Stimulated activated naive CD8-positive, alpha-beta T cell treated with anti-CD3 and anti-CD28 coated beads, Interleukin-15, amount 100 ng/mL, for 72 hours (primary cell): ENCODE data around the gene CCDC185.
"Not testable (repeated sequence)": the region's sequence is repeated elsewhere in the genome, so short reads cannot be mapped to it uniquely, and the experiment has no call there.

Experiments used
- ATAC-seq: fragments of 150-1000 bp; cut with Tn5 transposase; 2 replicates; pipeline ENCODE4 v1.10.0; 2021; ENCODE audit warnings: mild to moderate bottlenecking, moderate library complexity
- DNase-seq, 2 donors: peaks; one replicate each; pipeline ENCODE4 v3.0.0; 2021 to 2022
- H3K27ac Mint-ChIP-seq, 2 donors: one replicate each; pipeline ENCODE4 v1.8.0; 2022; ENCODE audit warnings: mild to moderate bottlenecking in 2 of 2, mixed read lengths in 2 of 2, moderate library complexity in 2 of 2
- H3K27me3 Mint-ChIP-seq: one replicate; pipeline ENCODE4 v1.8.0; 2022; ENCODE audit warnings: mixed read lengths
- H3K4me1 Mint-ChIP-seq: one replicate; pipeline ENCODE4 v1.8.0; 2022; ENCODE audit warnings: mild to moderate bottlenecking, mixed read lengths
- H3K4me3 Mint-ChIP-seq, 2 donors: one replicate each; pipeline ENCODE4 v1.8.0; 2022; ENCODE audit warnings: mild to moderate bottlenecking in 2 of 2, mixed read lengths in 2 of 2, moderate library complexity in 1 of 2
- H3K9me3 Mint-ChIP-seq, 2 donors: one replicate each; pipeline ENCODE4 v1.8.0; 2022; ENCODE audit warnings: mixed read lengths in 2 of 2

CCDC185 gene

DNA sequence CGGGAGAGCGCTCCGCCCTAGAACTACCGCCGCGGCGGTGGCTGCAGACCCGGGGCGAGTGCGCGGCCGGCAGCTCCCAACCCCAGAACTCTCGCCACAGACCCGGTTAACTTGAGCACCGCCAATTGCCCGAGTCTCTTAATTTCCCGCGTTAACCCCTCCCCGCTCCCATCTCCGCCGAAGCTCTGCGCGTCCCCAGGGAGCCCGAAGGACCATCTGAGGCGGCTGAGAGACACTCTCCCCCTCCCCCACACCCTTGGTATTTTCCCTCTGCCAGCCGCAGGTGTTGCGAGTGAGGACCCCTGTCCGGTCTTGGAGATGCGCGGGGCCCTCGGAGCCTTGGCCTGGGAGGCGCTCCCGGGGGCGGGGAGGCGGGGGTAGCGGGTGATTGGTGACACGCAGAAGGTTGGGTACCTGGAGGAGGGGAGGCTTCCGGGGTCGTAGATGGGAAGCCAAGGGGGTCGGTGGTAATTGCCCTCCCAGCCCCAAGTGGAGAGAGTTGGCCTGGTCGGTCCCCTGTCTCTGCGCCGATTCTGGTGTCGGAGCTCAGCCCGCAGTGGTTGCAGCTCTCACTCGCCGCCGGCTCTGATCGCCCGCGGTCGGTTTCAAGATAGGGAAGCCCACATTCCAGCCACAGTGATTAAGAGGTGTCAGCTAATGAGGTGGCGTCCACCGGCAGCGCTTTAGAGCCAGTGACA, 28.4 kb upstream of the CCDC185 start:
- peak; percentile 33 for ATAC-seq
- peak overlapping the region; percentile 76 to 85 for H3K4me3 Mint-ChIP-seq
- H3K27me3 Mint-ChIP-seq, result peaks cover 38% of the 10 kb centered on the region
- H3K9me3 Mint-ChIP-seq, result no peaks in the 10 kb centered on the region
- H3K4me1 Mint-ChIP-seq, result peaks cover 26% of the 10 kb centered on the region
- peak overlapping the region in 1 of 2 donors; percentile 59 for H3K27ac Mint-ChIP-seq
- peak; percentile 13 to 33 for DNase-seq

DNA sequence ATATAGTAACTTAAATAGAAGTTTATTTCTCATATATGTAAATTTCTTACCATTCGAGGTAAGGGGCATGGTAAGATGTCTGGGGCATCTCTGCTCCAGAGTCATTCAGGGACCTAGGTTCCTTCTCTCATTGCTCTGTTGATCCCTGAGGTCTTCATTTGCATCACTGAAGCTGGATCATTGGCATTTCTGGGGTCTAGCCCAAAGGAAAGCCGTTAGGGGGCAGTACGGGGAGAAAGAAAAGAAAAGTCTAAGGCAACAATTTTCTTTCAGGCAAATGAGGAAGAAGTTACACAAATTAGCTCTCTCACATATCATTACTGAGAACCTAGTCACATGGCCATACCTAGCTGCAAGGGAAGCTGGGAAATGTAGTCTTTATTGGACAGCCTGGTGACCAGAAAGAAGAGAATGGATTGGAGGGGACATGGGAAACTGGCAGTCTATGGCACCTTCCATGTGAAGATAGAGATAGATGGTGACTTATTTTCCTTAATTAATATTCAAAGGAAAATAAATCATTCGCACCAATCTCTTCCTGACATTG, 19.1 kb upstream of the CCDC185 start:
- Mint-ChIP-seq H3K27me3 (peaks cover 8% of the 10 kb centered on the region), H3K4me3 (no peak overlapping the region), H3K4me1 (no peaks in the 10 kb centered on the region), H3K9me3 (peaks cover 13 to 15% of the 10 kb centered on the region in 2 donors), H3K27ac (no peak overlapping the region)
- DNase-seq (no peak), ATAC-seq (no peak)

DNA sequence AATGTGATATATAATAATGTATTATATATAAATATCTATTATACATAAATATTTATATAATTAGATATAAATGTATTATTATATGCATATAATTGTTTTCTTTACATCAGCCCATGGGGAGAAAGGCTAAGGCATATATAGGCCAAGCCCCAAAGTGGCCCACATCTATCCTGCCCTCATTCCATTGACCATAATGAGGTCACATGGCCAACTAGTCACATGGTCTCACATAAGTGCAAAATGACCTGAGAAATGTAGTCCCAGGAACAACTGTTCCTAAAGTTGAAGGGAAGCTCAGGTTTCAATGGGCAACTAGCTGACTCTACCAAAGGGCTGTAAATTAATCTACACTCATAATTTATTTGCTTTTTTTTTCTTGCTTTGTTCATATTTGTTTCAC, 14.5 kb upstream of the CCDC185 start:
- peaks cover 8% of the 10 kb centered on the region for H3K27me3 Mint-ChIP-seq
- DNase-seq, result no peak
- no peaks in the 10 kb centered on the region for H3K4me1 Mint-ChIP-seq
- H3K4me3 Mint-ChIP-seq, result no peak overlapping the region
- no peak for ATAC-seq
- peaks cover 13% of the 10 kb centered on the region in 2 donors for H3K9me3 Mint-ChIP-seq
- no peak overlapping the region for H3K27ac Mint-ChIP-seq

DNA sequence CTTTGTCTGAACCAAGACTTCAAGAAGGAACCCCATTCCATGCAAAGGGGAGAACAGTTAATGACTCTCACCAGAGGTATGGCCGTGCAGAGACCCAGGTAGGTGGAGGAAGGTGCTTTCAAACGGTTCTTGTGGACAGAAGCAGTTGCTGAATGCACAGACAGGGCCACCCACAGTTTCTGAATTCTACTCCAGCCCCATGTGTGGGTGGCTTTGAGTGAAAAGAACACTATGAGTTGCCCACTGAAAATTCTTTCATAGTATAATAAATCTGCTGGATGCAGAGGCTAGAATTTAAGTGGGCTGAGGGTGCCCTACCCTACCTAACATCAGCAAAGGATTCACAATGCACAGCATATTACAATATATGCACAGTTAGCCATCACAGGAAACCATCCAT, 7.2 kb upstream of the CCDC185 start:
- H3K4me1 Mint-ChIP-seq, result no peaks in the 10 kb centered on the region
- DNase-seq, result no peak
- H3K27me3 Mint-ChIP-seq, result peaks cover 14% of the 10 kb centered on the region
- H3K4me3 Mint-ChIP-seq, result no peak overlapping the region
- H3K27ac Mint-ChIP-seq, result no peak overlapping the region
- no peak for ATAC-seq
- no peaks in the 10 kb centered on the region for H3K9me3 Mint-ChIP-seq

DNA sequence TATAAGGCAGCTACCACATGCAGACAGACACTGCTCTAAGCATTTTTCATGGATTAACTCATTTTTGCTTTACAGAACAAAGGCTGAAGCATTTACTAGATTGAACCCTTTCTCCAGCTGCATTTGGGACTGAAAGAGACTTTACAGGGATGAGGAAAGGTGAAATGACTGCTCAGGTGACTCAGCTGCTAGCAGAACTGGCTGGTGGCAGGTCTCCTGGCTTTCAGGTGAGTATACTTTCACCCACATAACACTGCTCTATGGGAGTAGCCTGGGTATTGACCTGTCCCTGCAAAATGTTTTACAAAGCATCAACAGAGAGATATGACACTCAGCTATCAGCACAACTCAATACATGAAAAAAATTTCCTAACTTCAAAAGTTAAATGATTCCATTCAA, 2.6 kb upstream of the CCDC185 start:
- Mint-ChIP-seq H3K27me3 (peaks cover 47% of the 10 kb centered on the region), H3K9me3 (no peaks in the 10 kb centered on the region), H3K4me1 (no peaks in the 10 kb centered on the region), H3K27ac (no peak overlapping the region), H3K4me3 (no peak overlapping the region)
- DNase-seq (no peak), ATAC-seq (no peak)

DNA sequence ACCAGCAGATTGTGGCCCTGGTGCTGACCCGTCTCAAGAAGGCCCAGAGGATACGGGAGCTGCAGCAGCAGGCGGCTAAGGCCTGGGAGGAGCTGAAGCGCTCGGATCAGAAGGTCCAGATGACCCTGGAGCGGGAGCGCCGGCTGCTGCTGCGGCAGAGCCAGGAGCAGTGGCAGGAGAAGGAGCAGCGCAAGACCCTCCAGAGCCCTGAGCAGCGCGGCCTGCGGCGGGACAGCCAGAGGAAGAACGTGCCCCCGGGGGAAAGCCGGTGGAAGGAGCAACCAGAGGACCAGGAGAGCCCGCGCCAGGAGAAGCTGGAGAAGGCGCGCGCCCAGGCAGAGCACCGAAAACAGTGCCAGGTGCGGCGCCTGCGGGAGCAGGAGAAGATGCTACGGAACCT, 1.0 kb downstream of the CCDC185 start:
- no peak for DNase-seq
- ATAC-seq, result no peak
- H3K9me3 Mint-ChIP-seq, result no peaks in the 10 kb centered on the region
- H3K4me1 Mint-ChIP-seq, result no peaks in the 10 kb centered on the region
- H3K4me3 Mint-ChIP-seq, result no peak overlapping the region
- H3K27me3 Mint-ChIP-seq, result peaks cover 45% of the 10 kb centered on the region
- H3K27ac Mint-ChIP-seq, result no peak overlapping the region

DNA sequence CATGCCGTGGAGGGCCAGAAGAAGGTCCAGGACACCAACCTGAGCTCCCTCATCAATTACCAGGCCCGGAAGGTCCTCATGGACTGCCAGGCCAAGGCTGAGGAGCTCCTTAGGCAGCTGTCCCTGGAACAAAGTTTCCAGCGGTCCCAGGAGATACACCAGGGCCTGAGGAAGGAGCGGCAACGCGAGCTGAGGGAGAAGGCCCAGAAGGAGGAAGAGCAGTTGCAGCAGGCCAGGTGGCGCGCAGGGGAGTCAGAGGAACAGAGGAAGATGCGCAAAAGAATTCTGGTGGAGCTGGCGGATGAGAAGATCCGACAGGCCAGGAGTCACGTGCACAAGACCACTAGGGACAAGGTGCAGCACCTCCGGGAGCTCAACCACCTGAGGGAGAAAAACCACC, 1.5 kb downstream of the CCDC185 start:
- no peak overlapping the region for H3K4me3 Mint-ChIP-seq
- H3K4me1 Mint-ChIP-seq, result no peaks in the 10 kb centered on the region
- H3K27ac Mint-ChIP-seq, result no peak overlapping the region
- H3K27me3 Mint-ChIP-seq, result peaks cover 41% of the 10 kb centered on the region
- DNase-seq (no peak), ATAC-seq (no peak)
- H3K9me3 Mint-ChIP-seq, result no peaks in the 10 kb centered on the region

DNA sequence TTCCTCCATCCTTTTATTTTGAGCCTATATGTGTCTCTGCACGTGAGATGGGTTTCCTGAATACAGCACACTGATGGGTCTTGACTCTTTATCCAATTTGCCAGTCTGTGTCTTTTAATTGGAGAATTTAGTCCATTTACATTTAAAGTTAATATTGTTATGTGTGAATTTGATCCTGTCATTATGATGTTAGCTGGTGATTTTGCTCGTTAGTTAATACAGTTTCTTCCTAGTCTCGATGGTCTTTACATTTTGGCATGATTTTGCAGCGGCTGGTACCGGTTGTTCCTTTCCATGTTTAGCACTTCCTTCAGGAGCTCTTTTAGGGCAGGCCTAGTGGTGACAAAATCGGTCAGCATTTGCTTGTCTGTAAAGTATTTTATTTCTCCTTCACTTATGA, 6.2 kb downstream of the CCDC185 start:
- ATAC-seq, H3K4me3 Mint-ChIP-seq, DNase-seq, H3K27me3 Mint-ChIP-seq, H3K27ac Mint-ChIP-seq: not testable (repeated sequence)
- peaks cover 9 to 17% of the 10 kb centered on the region in 2 donors for H3K9me3 Mint-ChIP-seq
- H3K4me1 Mint-ChIP-seq, result peaks cover 15% of the 10 kb centered on the region

DNA sequence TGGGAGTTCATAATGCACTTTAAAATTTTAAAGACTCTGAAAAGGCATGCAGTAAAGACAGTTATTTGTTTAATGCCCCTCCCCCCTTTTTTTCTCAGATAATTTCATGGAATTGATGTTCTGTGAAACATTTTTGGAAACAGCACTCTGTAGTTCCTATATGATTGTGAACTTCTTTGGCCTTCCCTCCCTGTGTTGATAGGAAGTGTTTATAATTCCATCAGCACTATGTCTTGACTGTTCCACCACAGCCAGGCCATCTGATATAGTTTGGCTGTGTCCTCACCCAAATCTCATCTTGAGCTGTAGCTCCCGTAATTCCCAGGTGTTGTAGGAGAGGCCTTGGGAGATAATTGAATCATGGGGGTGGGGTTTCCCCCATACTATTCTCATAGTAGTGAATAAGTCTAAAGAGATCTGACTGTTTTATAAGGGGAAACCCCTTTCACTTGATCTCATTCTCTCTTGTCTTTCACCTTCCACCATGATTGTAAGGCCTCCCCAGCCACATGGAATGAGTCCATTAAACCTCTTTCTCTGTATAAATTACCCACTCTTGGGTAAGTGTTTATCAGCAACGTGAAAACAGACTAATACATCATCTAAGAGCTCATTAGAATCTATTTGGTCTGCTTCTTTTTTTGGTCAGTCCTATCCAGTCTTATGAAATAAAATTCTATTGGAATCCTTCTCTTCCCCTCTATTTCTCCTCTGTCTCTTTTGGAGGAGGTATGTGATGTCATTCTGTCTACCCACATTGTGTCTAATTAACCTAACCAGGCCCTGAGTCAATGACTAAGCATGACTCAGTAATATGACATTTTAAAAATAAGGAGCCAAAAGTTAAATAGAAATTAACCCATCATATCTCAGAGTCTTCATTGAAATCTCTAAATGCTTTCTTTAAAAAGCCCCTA, 8.9 kb downstream of the CCDC185 start:
- peaks cover 14 to 17% of the 10 kb centered on the region in 2 donors for H3K9me3 Mint-ChIP-seq
- H3K27ac Mint-ChIP-seq, result no peak overlapping the region
- peaks cover 23% of the 10 kb centered on the region for H3K4me1 Mint-ChIP-seq
- H3K4me3 Mint-ChIP-seq, result no peak overlapping the region
- no peak for DNase-seq
- no peaks in the 10 kb centered on the region for H3K27me3 Mint-ChIP-seq
- peak; percentile 59 for ATAC-seq

DNA sequence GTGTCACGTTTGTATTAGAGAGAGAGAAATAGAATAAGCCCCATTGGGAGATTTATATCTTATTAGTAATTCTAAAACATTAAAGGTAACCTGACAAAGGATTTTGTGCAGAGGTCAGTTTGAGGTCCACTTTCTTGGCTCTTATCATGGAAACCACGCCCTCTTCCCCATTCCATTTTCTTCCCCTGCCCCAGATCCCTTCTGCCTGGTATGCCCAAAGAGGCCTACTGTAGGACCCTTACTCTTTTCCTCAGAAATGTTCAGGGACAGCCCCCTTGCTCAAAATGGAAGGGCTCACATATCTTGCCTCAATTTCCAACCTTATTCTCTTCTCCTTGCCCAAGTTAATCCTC, 9.6 kb downstream of the CCDC185 start:
- DNase-seq (no peak), ATAC-seq (no peak)
- Mint-ChIP-seq H3K4me3 (no peak overlapping the region), H3K9me3 (peaks cover 14 to 17% of the 10 kb centered on the region in 2 donors), H3K27ac (no peak overlapping the region), H3K4me1 (peaks cover 23% of the 10 kb centered on the region), H3K27me3 (no peaks in the 10 kb centered on the region)

DNA sequence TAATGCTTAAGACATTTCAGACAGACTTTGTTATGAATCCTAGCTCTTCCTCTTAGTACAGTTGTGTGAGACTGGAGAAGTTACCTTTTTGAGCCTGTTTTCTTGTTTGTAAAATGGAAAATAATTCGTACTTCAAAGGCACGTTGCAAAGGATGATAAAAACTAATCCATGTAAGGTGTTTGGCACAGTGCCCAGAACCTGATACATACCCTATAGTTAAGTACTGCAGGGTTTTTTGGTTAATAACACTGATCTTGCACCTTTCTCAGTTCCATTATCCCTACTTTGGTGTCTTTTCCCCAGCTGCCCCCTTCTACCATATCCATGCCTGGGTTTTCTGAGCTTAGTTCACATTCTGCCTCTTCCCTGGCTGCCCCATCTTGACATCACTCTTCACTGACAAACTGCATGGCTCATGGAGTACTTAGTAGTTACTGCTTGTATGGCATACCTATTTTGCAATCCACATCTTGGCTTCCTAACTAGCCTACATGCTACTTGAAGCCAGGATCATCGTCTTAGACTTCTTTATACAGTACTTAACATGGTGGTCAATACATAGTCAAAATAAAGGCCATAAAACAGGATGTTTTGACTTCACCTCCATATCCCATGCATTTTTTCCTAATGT, 10.1 kb downstream of the CCDC185 start:
- Mint-ChIP-seq H3K9me3 (peaks cover 14 to 17% of the 10 kb centered on the region in 2 donors), H3K27me3 (no peaks in the 10 kb centered on the region), H3K4me3 (no peak overlapping the region), H3K4me1 (peaks cover 23% of the 10 kb centered on the region), H3K27ac (no peak overlapping the region)
- ATAC-seq (no peak), DNase-seq (no peak)

DNA sequence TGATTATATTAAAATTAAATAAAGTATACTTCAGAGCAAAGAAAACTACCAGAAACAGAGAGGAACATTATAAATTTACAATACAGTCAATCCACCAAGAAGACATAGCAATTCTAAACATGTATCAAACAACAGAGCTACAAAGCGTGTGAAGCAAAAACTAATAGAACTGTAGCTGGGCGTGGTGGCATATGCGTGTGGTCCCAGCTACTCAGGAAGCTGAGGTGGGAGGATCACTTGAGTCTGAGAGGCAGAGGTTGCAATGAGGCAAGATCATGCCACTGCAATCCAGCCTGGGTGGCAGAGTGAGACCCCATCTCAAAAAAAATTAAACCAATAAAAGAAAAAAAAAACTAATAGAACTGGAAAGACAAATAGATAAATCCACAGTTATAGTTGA, 12.3 kb downstream of the CCDC185 start:
- H3K27me3 Mint-ChIP-seq, result no peaks in the 10 kb centered on the region
- ATAC-seq (no peak), DNase-seq (no peak)
- H3K9me3 Mint-ChIP-seq, result peaks cover 14 to 17% of the 10 kb centered on the region in 2 donors
- H3K27ac Mint-ChIP-seq, result no peak overlapping the region
- no peak overlapping the region for H3K4me3 Mint-ChIP-seq
- peaks cover 23% of the 10 kb centered on the region for H3K4me1 Mint-ChIP-seq

DNA sequence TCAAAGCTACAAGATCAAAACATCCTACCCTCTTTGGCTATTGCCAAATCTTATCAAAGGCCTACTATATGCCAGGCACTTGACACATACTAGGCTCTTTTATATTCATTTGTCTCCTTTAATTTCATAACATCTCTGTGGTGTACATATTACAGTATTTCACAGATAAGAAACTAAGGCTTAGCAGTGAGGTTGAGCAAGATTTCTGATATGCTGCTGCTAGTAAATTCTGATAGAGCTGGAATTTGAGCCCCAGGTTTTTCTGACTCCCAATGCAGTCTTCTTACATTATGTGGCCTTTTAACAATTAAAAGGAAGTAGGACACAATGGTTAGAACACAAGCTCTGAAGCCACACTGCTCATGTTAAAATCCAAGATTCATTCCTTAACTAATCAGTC, 16.8 kb downstream of the CCDC185 start:
- Mint-ChIP-seq H3K9me3 (peaks cover 0 to under 1% of the 10 kb centered on the region in 2 donors), H3K27ac (no peak overlapping the region), H3K4me1 (peaks cover 3% of the 10 kb centered on the region), H3K27me3 (no peaks in the 10 kb centered on the region), H3K4me3 (no peak overlapping the region)
- DNase-seq (no peak), ATAC-seq (no peak)

DNA sequence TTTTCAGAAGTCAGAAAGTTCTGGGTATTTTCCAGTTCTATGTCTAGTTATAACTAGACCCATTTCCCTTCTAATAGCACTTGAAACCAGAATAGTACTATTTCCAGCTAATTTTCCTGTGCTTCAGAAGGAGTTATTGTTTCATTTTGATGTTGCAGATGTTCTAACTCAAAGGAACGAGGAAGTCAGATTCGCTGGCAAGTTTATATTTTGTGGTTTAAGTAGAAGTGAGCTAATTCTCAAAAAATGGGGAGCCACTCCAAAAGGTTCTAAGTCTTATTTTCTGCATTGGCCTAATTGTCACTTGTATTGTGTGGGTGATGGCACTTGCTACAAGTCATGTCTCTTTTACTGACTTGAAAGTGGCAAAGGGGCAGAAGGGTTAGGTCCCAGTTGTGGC, 18.1 kb downstream of the CCDC185 start:
- Mint-ChIP-seq H3K27me3 (no peaks in the 10 kb centered on the region), H3K4me1 (no peaks in the 10 kb centered on the region), H3K4me3 (no peak overlapping the region), H3K9me3 (no peaks in the 10 kb centered on the region), H3K27ac (peak overlapping the region in 1 of 2 donors; percentile 66)
- DNase-seq (no peak), ATAC-seq (no peak)

DNA sequence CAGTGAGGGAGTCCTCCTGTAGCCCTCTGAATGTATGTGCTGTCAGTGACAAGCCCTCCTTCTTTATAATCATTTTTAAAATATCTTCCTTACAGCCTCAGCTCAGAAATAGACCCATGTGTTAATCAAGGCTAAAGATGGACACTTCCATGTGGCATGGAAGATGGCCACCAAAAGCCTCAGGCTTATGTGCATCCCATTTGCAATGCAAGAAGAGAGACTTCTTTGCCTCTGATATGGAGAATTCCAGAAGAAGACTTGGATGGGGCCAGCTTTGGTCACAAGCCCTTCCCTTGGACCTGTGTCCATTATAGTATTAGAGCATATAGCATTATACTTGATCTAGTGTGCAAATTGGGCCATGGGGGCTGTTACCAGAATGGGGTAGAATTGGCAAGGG, 18.5 kb downstream of the CCDC185 start:
- no peak overlapping the region for H3K4me3 Mint-ChIP-seq
- no peaks in the 10 kb centered on the region for H3K9me3 Mint-ChIP-seq
- no peaks in the 10 kb centered on the region for H3K27me3 Mint-ChIP-seq
- no peak for DNase-seq
- no peak for ATAC-seq
- H3K27ac Mint-ChIP-seq, result no peak overlapping the region
- no peaks in the 10 kb centered on the region for H3K4me1 Mint-ChIP-seq

DNA sequence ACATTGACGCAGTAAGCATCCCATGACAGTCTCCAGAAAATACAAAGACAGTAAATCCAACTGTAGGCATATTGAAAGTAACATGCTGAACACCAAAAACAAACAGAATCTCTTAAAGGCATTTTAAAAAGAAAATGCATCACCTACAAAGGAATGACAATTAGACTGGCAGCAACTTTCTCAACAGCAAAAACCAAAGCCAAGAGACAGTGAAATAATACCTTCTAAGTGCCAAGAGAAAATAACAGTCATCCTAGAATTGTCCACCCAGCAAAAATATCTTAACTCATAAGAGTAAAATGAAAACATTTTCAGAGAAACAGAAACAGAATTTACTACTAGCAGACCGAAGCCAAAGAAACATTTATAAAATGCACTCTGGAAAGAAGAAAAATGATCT, 20.0 kb downstream of the CCDC185 start:
- Mint-ChIP-seq H3K4me1 (no peaks in the 10 kb centered on the region), H3K27ac (no peak overlapping the region), H3K9me3 (no peaks in the 10 kb centered on the region), H3K27me3 (no peaks in the 10 kb centered on the region), H3K4me3 (no peak overlapping the region)
- ATAC-seq (no peak), DNase-seq (no peak)
